ENCODE data around the gene SV2A. TPM values are rescaled to one million over a fixed set of nuclear protein-coding genes. Genes with fewer than 3 reads are reported as not detected.
"Not testable (repeated sequence)": the region's sequence is repeated elsewhere in the genome, so short reads cannot be mapped to it uniquely, and the experiment has no call there.

The SV2A gene
- polyA plus RNA-seq = 5.1 TPM
- long read RNA-seq, donor 1, full-length matches to known transcripts = 1 of 1 reads
- long read RNA-seq, donor 1, partial matches to known transcripts = 0 of 1 reads
- long read RNA-seq, donor 1, other reads (novel, unspliced or antisense) = 0 of 1 reads
- long read RNA-seq, donor 2 = 0 reads
- long read RNA-seq, donor 3 = 0 reads
- long read RNA-seq, donor 4 = 0 reads
- long read RNA-seq, donor 5, full-length matches to known transcripts = 1 of 1 reads
- long read RNA-seq, donor 5, partial matches to known transcripts = 0 of 1 reads
- long read RNA-seq, donor 5, other reads (novel, unspliced or antisense) = 0 of 1 reads
- long read RNA-seq, donor 6 = 0 reads
- long read RNA-seq, donor 7, full-length matches to known transcripts = 3 of 3 reads
- long read RNA-seq, donor 7, partial matches to known transcripts = 0 of 3 reads
- long read RNA-seq, donor 7, other reads (novel, unspliced or antisense) = 0 of 3 reads
- long read RNA-seq, donor 8, full-length matches to known transcripts = 1 of 1 reads
- long read RNA-seq, donor 8, partial matches to known transcripts = 0 of 1 reads
- long read RNA-seq, donor 8, other reads (novel, unspliced or antisense) = 0 of 1 reads
- long read RNA-seq, donor 9 = 0 reads
- long read RNA-seq, donor 10 = 0 reads
- long read RNA-seq, donor 11 = 0 reads

- Histone ChIP-seq H3K36me3 (ENCODE audit: control insufficient read depth, insufficient read depth, low read length) (peaks cover 9% of the 10 kb centered on the region), H3K4me1 (ENCODE audit: control insufficient read depth, insufficient read depth, low read length) (peaks cover 7% of the 10 kb centered on the region), H3K4me3 (ENCODE audit: low read length) (peak within 1 kb of the TSS; percentile 50), H3K27me3 (ENCODE audit: control insufficient read depth, insufficient read depth, low read length) (peaks cover 12% of the 10 kb centered on the region), H3K9me3 (ENCODE audit: control insufficient read depth, low read depth, low read length) (no peaks in the 10 kb centered on the region), H3K27ac (ENCODE audit: low read length) (no peak within 1 kb of the TSS)
- DNase-seq = peak in 1 of 2 donors; percentile 36
- 40% methylated on average over 1 of the region's 24 CpGs for WGBS (ENCODE audit: insufficient coverage, low lambda C conversion rate)
These were observed at the start of gene SV2A for GRCh38 chr1:149917571-149918144. Gene SV2A, minus strand, starts transcription at chr1:149917844. Its CDS starts 4,004 bp downstream, at chr1:149913840.

- Histone ChIP-seq H3K9me3 (ENCODE audit: control insufficient read depth, low read depth, low read length) (no peaks in the 10 kb centered on the region), H3K4me3 (ENCODE audit: low read length) (no peak overlapping the region), H3K27me3 (ENCODE audit: control insufficient read depth, insufficient read depth, low read length) (no peaks in the 10 kb centered on the region), H3K4me1 (ENCODE audit: control insufficient read depth, insufficient read depth, low read length) (no peaks in the 10 kb centered on the region), H3K36me3 (ENCODE audit: control insufficient read depth, insufficient read depth, low read length) (peaks cover 60% of the 10 kb centered on the region), H3K27ac (ENCODE audit: low read length) (no peak overlapping the region)
- 100% methylated on average over 1 of the region's 3 CpGs for WGBS (ENCODE audit: insufficient coverage, low lambda C conversion rate)
- DNase-seq = no peak
These were observed 49.4 kb upstream of the SV2A start for GRCh38 chr1:149967041-149967440.

- H3K27ac ChIP-seq (ENCODE audit: low read length) = no peak overlapping the region
- peaks cover 60% of the 10 kb centered on the region for H3K36me3 ChIP-seq (ENCODE audit: control insufficient read depth, insufficient read depth, low read length)
- WGBS (ENCODE audit: insufficient coverage, low lambda C conversion rate) = 100% methylated on average over 1 of the region's 1 CpG
- no peaks in the 10 kb centered on the region for H3K9me3 ChIP-seq (ENCODE audit: control insufficient read depth, low read depth, low read length)
- DNase-seq = no peak
- H3K27me3 ChIP-seq (ENCODE audit: control insufficient read depth, insufficient read depth, low read length) = no peaks in the 10 kb centered on the region
- no peak overlapping the region for H3K4me3 ChIP-seq (ENCODE audit: low read length)
- H3K4me1 ChIP-seq (ENCODE audit: control insufficient read depth, insufficient read depth, low read length) = no peaks in the 10 kb centered on the region
These were observed 48.8 kb upstream of the SV2A start for GRCh38 chr1:149966405-149966804.

GRCh38 chr1:149965440-149965839, 47.8 kb upstream of the SV2A start:
- DNase-seq = no peak
- H3K27ac ChIP-seq (ENCODE audit: low read length) = no peak overlapping the region
- no CpG with 5 or more reads among the region's 3 CpGs for WGBS (ENCODE audit: insufficient coverage, low lambda C conversion rate)
- H3K36me3 ChIP-seq (ENCODE audit: control insufficient read depth, insufficient read depth, low read length) = peaks cover 58% of the 10 kb centered on the region
- no peaks in the 10 kb centered on the region for H3K4me1 ChIP-seq (ENCODE audit: control insufficient read depth, insufficient read depth, low read length)
- H3K27me3 ChIP-seq (ENCODE audit: control insufficient read depth, insufficient read depth, low read length) = no peaks in the 10 kb centered on the region
- H3K4me3 ChIP-seq (ENCODE audit: low read length) = no peak overlapping the region
- H3K9me3 ChIP-seq (ENCODE audit: control insufficient read depth, low read depth, low read length) = no peaks in the 10 kb centered on the region

GRCh38 chr1:149963358-149963757, 45.7 kb upstream of the SV2A start:
- Histone ChIP-seq H3K36me3 (ENCODE audit: control insufficient read depth, insufficient read depth, low read length) (peaks cover 60% of the 10 kb centered on the region), H3K27me3 (ENCODE audit: control insufficient read depth, insufficient read depth, low read length) (no peaks in the 10 kb centered on the region), H3K4me1 (ENCODE audit: control insufficient read depth, insufficient read depth, low read length) (no peaks in the 10 kb centered on the region), H3K9me3 (ENCODE audit: control insufficient read depth, low read depth, low read length) (peaks cover under 1% of the 10 kb centered on the region), H3K27ac (ENCODE audit: low read length) (no peak overlapping the region), H3K4me3 (ENCODE audit: low read length) (no peak overlapping the region)
- 77% methylated on average over 3 of the region's 3 CpGs for WGBS (ENCODE audit: insufficient coverage, low lambda C conversion rate)
- no peak for DNase-seq

- peaks cover 66% of the 10 kb centered on the region for H3K36me3 ChIP-seq (ENCODE audit: control insufficient read depth, insufficient read depth, low read length)
- no CpG with 5 or more reads among the region's 2 CpGs for WGBS (ENCODE audit: insufficient coverage, low lambda C conversion rate)
- no peak overlapping the region for H3K27ac ChIP-seq (ENCODE audit: low read length)
- H3K4me3 ChIP-seq (ENCODE audit: low read length) = no peak overlapping the region
- peaks cover 7% of the 10 kb centered on the region for H3K9me3 ChIP-seq (ENCODE audit: control insufficient read depth, low read depth, low read length)
- DNase-seq = no peak
- no peaks in the 10 kb centered on the region for H3K4me1 ChIP-seq (ENCODE audit: control insufficient read depth, insufficient read depth, low read length)
- no peaks in the 10 kb centered on the region for H3K27me3 ChIP-seq (ENCODE audit: control insufficient read depth, insufficient read depth, low read length)
These were observed 45.1 kb upstream of the SV2A start for GRCh38 chr1:149962736-149963135.

GRCh38 chr1:149962039-149962647, 44.5 kb upstream of the SV2A start:
- H3K27ac ChIP-seq (ENCODE audit: low read length) = no peak overlapping the region
- no peaks in the 10 kb centered on the region for H3K27me3 ChIP-seq (ENCODE audit: control insufficient read depth, insufficient read depth, low read length)
- no peak overlapping the region for H3K4me3 ChIP-seq (ENCODE audit: low read length)
- peaks cover 65% of the 10 kb centered on the region for H3K36me3 ChIP-seq (ENCODE audit: control insufficient read depth, insufficient read depth, low read length)
- H3K9me3 ChIP-seq (ENCODE audit: control insufficient read depth, low read depth, low read length) = peaks cover 10% of the 10 kb centered on the region
- DNase-seq = peak; percentile 68 to 74
- H3K4me1 ChIP-seq (ENCODE audit: control insufficient read depth, insufficient read depth, low read length) = no peaks in the 10 kb centered on the region
- no CpG with 5 or more reads among the region's 3 CpGs for WGBS (ENCODE audit: insufficient coverage, low lambda C conversion rate)

GRCh38 chr1:149957548-149957947, 39.9 kb upstream of the SV2A start:
- not testable (repeated sequence) for H3K4me3 ChIP-seq (ENCODE audit: low read length); H3K27me3 ChIP-seq (ENCODE audit: control insufficient read depth, insufficient read depth, low read length); H3K27ac ChIP-seq (ENCODE audit: low read length); DNase-seq; H3K4me1 ChIP-seq (ENCODE audit: control insufficient read depth, insufficient read depth, low read length)
- no CpG with 5 or more reads among the region's 14 CpGs for WGBS (ENCODE audit: insufficient coverage, low lambda C conversion rate)
- H3K36me3 ChIP-seq (ENCODE audit: control insufficient read depth, insufficient read depth, low read length) = peaks cover 33% of the 10 kb centered on the region
- peaks cover 10% of the 10 kb centered on the region for H3K9me3 ChIP-seq (ENCODE audit: control insufficient read depth, low read depth, low read length)

- Histone ChIP-seq H3K9me3 (ENCODE audit: control insufficient read depth, low read depth, low read length) (no peaks in the 10 kb centered on the region), H3K4me1 (ENCODE audit: control insufficient read depth, insufficient read depth, low read length) (no peaks in the 10 kb centered on the region), H3K27ac (ENCODE audit: low read length) (no peak overlapping the region), H3K36me3 (ENCODE audit: control insufficient read depth, insufficient read depth, low read length) (peaks cover 43% of the 10 kb centered on the region), H3K27me3 (ENCODE audit: control insufficient read depth, insufficient read depth, low read length) (no peaks in the 10 kb centered on the region), H3K4me3 (ENCODE audit: low read length) (no peak overlapping the region)
- no CpG with 5 or more reads among the region's 6 CpGs for WGBS (ENCODE audit: insufficient coverage, low lambda C conversion rate)
- no peak for DNase-seq
These were observed 32.3 kb upstream of the SV2A start for GRCh38 chr1:149949911-149950310.

- Histone ChIP-seq H3K27me3 (ENCODE audit: control insufficient read depth, insufficient read depth, low read length) (no peaks in the 10 kb centered on the region), H3K4me3 (ENCODE audit: low read length) (no peak overlapping the region), H3K4me1 (ENCODE audit: control insufficient read depth, insufficient read depth, low read length) (peaks cover 10% of the 10 kb centered on the region), H3K36me3 (ENCODE audit: control insufficient read depth, insufficient read depth, low read length) (peaks cover 53% of the 10 kb centered on the region), H3K27ac (ENCODE audit: low read length) (no peak overlapping the region), H3K9me3 (ENCODE audit: control insufficient read depth, low read depth, low read length) (no peaks in the 10 kb centered on the region)
- 87% methylated on average over 3 of the region's 4 CpGs for WGBS (ENCODE audit: insufficient coverage, low lambda C conversion rate)
- DNase-seq = no peak
These were observed 27.6 kb upstream of the SV2A start for GRCh38 chr1:149945206-149945605.

Measured in large intestine (tissue), 12 donors.